CD14-positive monocyte (primary cell): ENCODE measurements around the gene OXER1. TPM values are rescaled to one million over a fixed set of nuclear protein-coding genes. Genes with fewer than 3 reads are reported as not detected.
A peak's percentile ranks its signal among the peaks of the same experiment; 100 is the strongest.

Experiments
- DNase-seq, 3 donors: peaks; one replicate each; pipeline ENCODE4 v3.0.0-alpha.2; 2011 to 2022
- H2AFZ ChIP-seq: 2 replicates; pipeline ENCODE4 v1.6.0; 2012; ENCODE audit warnings: mild to moderate bottlenecking, low read depth, low read length, inconsistent platforms; ENCODE audit not compliant: insufficient read depth, poor library complexity, severe bottlenecking
- H3K27ac ChIP-seq, 2 donors: 1 replicate in 1 of 2; 2 replicates in 1 of 2; pipeline ENCODE4 v1.5.1; 2012 to 2013; ENCODE audit warnings: low read length in 2 of 2, control low read depth in 1 of 2, inconsistent platforms in 1 of 2, low read depth in 1 of 2, mild to moderate bottlenecking in 1 of 2
- H3K27me3 ChIP-seq, 2 donors: one replicate each; pipeline versions ENCODE4 v1.6.0 to v1.6.1; 2011 to 2013; ENCODE audit warnings: low read length in 2 of 2; ENCODE audit not compliant: control insufficient read depth in 2 of 2, insufficient read depth in 2 of 2
- H3K36me3 ChIP-seq, 2 donors: replicated peaks in 1 of 2; 1 replicate in 1 of 2; 2 replicates in 1 of 2; pipeline versions ENCODE4 v1.5.1 to v1.6.1; 2012 to 2013; ENCODE audit warnings: low read length in 2 of 2, control low read depth in 1 of 2, inconsistent platforms in 1 of 2, mild to moderate bottlenecking in 1 of 2; ENCODE audit not compliant: insufficient read depth in 2 of 2, control insufficient read depth in 1 of 2
- H3K4me1 ChIP-seq, 2 donors: 1 replicate in 1 of 2; 2 replicates in 1 of 2; pipeline versions ENCODE4 v1.5.1 to v1.6.1; 2012 to 2013; ENCODE audit warnings: low read length in 2 of 2, control low read depth in 1 of 2, inconsistent platforms in 1 of 2, mild to moderate bottlenecking in 1 of 2, moderate library complexity in 1 of 2; ENCODE audit not compliant: insufficient read depth in 2 of 2, control insufficient read depth in 1 of 2
- H3K4me2 ChIP-seq: replicated peaks from 2 replicates; pipeline ENCODE3; 2012; ENCODE audit warnings: low read length, moderate library complexity, mild to moderate bottlenecking; ENCODE audit not compliant: poor library complexity, severe bottlenecking; ENCODE audit errors: extremely low read depth
- H3K4me3 ChIP-seq, 3 experiments: fragments of 200-600 bp in 1 of 3; sonication (generic) in 1 of 3; replicated peaks in 1 of 3; 1 replicate in 2 of 3; 2 replicates in 1 of 3; pipeline ENCODE4 v1.5.1; 2011 to 2013; ENCODE audit warnings: low read length in 3 of 3, mild to moderate bottlenecking in 3 of 3, control low read depth in 2 of 3, low read depth in 2 of 3, inconsistent platforms in 1 of 3, moderate library complexity in 1 of 3
- H3K79me2 ChIP-seq: 2 replicates; pipeline ENCODE4 v1.6.0; 2012; ENCODE audit warnings: mild to moderate bottlenecking, control low read depth, inconsistent platforms, low read length, moderate library complexity; ENCODE audit not compliant: insufficient read depth
- H3K9ac ChIP-seq: 2 replicates; pipeline ENCODE4 v1.6.0; 2017; ENCODE audit warnings: low read length, mild to moderate bottlenecking; ENCODE audit not compliant: insufficient read depth, poor library complexity, severe bottlenecking
- H3K9me3 ChIP-seq, 2 donors: replicated peaks in 1 of 2; 1 replicate in 1 of 2; 2 replicates in 1 of 2; pipeline versions ENCODE4 v1.5.1 to v1.6.1; 2012 to 2013; ENCODE audit warnings: low read length in 2 of 2, control low read depth in 1 of 2; ENCODE audit not compliant: control insufficient read depth in 1 of 2, insufficient read depth in 1 of 2
- H4K20me1 ChIP-seq: 2 replicates; pipeline ENCODE4 v1.6.0; 2012; ENCODE audit warnings: mild to moderate bottlenecking, low read length, control low read depth, moderate library complexity; ENCODE audit not compliant: insufficient read depth
- H3K27ac Mint-ChIP-seq, 7 donors: one replicate each; pipeline ENCODE4 v1.8.0; 2020; ENCODE audit warnings: mild to moderate bottlenecking in 7 of 7, mixed read lengths in 7 of 7, moderate library complexity in 6 of 7, inconsistent platforms in 2 of 7
- H3K27me3 Mint-ChIP-seq, 3 donors: one replicate each; pipeline ENCODE4 v1.8.0; 2021 to 2022; ENCODE audit warnings: low read depth in 3 of 3, mild to moderate bottlenecking in 3 of 3, mixed read lengths in 3 of 3, moderate library complexity in 3 of 3, inconsistent platforms in 1 of 3
- H3K36me3 Mint-ChIP-seq, 2 donors: one replicate each; pipeline ENCODE4 v1.8.0; 2020; ENCODE audit warnings: mixed read lengths in 2 of 2, inconsistent platforms in 1 of 2, mild to moderate bottlenecking in 1 of 2
- H3K4me1 Mint-ChIP-seq: one replicate; pipeline ENCODE4 v1.8.0; 2020; ENCODE audit warnings: mild to moderate bottlenecking, mixed read lengths
- H3K4me3 Mint-ChIP-seq, 2 donors: one replicate each; pipeline ENCODE4 v1.8.0; 2020; ENCODE audit warnings: mild to moderate bottlenecking in 2 of 2, mixed read lengths in 2 of 2, moderate library complexity in 1 of 2
- H3K9me3 Mint-ChIP-seq, 7 donors: one replicate each; pipeline ENCODE4 v1.8.0; 2020 to 2022; ENCODE audit warnings: mixed read lengths in 7 of 7, mild to moderate bottlenecking in 6 of 7, moderate library complexity in 6 of 7, inconsistent platforms in 2 of 7
- CTCF ChIP-seq: fragments of 200-600 bp; IDR thresholded peaks from one replicate; pipeline ENCODE4 v1.8.0; 2022; ENCODE audit warnings: antibody characterized with exemption, mild to moderate bottlenecking
- WGBS: methylation state at CpG from one replicate; pipeline ENCODE4 v1.1.5; 2013; ENCODE audit warnings: missing lambda C conversion rate; ENCODE audit not compliant: insufficient coverage; 5-methylcytosine and 5-hydroxymethylcytosine counted together
- intact Hi-C, 2 donors: fragments of 100-400 bp; cut with micrococcal nuclease; formaldehyde crosslinking; loops; one replicate each; pipeline versions ENCODE4 v1.15.0 to v1.15.1; 2023
- polyA plus RNA-seq, 3 donors: library from polyadenylated mRNA; depleted of rRNA in 1 of 3; unstranded in 2 of 3; stranded (reverse) in 1 of 3; fragments of 300-500 nt in 2 of 3; fragments of >200 nt in 1 of 3; fragmentation: Illumina TruSeq in 2 of 3; gene quantifications; 1 replicate in 2 of 3; 2 replicates in 1 of 3; pipeline ENCODE4 v1.2.3, GENCODE V29; 2012 to 2021

Gene OXER1
- polyA plus RNA-seq, 3 donors, result 3.8 to 13.3 (median 5.7) TPM

DNA sequence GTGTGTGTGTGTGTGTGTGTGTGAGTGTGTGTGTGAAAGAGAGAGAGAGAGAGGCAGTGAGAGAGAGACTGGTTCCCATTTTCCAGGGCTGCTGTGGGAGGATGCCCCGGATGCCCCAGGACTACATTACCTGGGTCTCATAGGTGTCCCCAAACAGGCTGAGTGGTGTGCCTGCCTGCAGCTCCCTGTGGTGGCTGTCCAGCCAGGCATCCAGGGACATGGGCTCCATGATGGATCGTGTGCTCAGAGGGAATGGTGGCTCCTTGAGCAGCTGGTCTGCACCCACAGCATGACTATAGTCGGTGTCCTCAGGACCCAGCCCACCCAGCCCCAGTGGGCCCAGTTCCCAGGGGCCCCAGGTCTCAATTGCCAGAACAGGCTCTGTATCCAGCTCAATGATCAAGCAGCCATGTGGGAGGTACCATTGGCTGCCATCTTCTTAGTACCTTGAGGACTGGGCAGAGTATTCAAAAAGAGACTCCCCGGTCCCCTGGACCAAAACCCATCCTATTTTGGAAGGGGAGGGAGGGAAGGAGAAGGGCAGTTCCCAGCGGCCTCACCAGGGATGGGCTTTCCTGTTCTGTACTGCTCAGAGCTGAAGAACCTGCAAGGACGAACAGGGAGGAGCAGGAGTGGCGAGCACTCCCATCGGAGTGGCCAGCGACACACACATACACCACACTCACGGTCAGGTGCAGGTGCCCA is 5.8 kb upstream of the OXER1 start:
- peak overlapping the region in 1 of 7 donors; percentile 14 for H3K27ac Mint-ChIP-seq
- intact Hi-C loops, result loop anchor here in 1 of 2 donors (10.0 kb wide), 1 partner anchor 255 kb away; no protein-coding TSS in a partner anchor

GRCh38 chr2:42768706-42769256 is 4.8 kb upstream of the OXER1 start:
- WGBS, result 100% methylated on average over 2 of the region's 3 CpGs
- peak overlapping the region in 5 of 7 donors; percentile 6 to 68 (median 34) for H3K27ac Mint-ChIP-seq
- H3K4me3 Mint-ChIP-seq, result no peak overlapping the region
- H3K4me1 ChIP-seq, result peaks cover 43 to 44% of the 10 kb centered on the region in 2 donors
- H3K9me3 ChIP-seq, result no peaks in the 10 kb centered on the region
- no peaks in the 10 kb centered on the region for H3K27me3 Mint-ChIP-seq
- peaks cover 37% of the 10 kb centered on the region for H3K4me1 Mint-ChIP-seq
- H3K4me3 ChIP-seq, result no peak overlapping the region
- H3K79me2 ChIP-seq, result no peaks in the 10 kb centered on the region
- H3K9ac ChIP-seq, result no peak overlapping the region
- H3K27ac ChIP-seq, result peak overlapping the region in 1 of 2 donors; percentile 11
- no peaks in the 10 kb centered on the region for H3K36me3 ChIP-seq
- H3K27me3 ChIP-seq, result no peaks in the 10 kb centered on the region
- H3K36me3 Mint-ChIP-seq, result peaks cover 3 to 7% of the 10 kb centered on the region in 2 donors
- DNase-seq, result no peak
- H3K9me3 Mint-ChIP-seq, result peaks cover 0 to 2% (median 0%) of the 10 kb centered on the region in 7 donors
- intact Hi-C loops, result no loop called here
- H4K20me1 ChIP-seq, result no peaks in the 10 kb centered on the region
- H2AFZ ChIP-seq, result no peak overlapping the region
- no peak overlapping the region for H3K4me2 ChIP-seq
- no peak for TF ChIP-seq CTCF

More for the DNA sequence above, 5.8 kb upstream of the OXER1 start:
- Histone ChIP-seq H2AFZ (no peak overlapping the region), H3K9ac (peak overlapping the region; percentile 9), H3K36me3 (no peaks in the 10 kb centered on the region), H3K9me3 (no peaks in the 10 kb centered on the region), H3K79me2 (no peaks in the 10 kb centered on the region), H3K27me3 (no peaks in the 10 kb centered on the region), H3K27ac (peak overlapping the region in 1 of 2 donors; percentile 65), H3K4me1 (peaks cover 34 to 35% of the 10 kb centered on the region in 2 donors), H4K20me1 (no peaks in the 10 kb centered on the region), H3K4me2 (no peak overlapping the region), H3K4me3 (no peak overlapping the region)
- H3K9me3 Mint-ChIP-seq, result peaks cover 0 to 2% (median 0%) of the 10 kb centered on the region in 7 donors
- peaks cover 3 to 7% of the 10 kb centered on the region in 2 donors for H3K36me3 Mint-ChIP-seq
- DNase-seq, result no peak
- no peak overlapping the region for H3K4me3 Mint-ChIP-seq
- 100% methylated on average over 6 of the region's 10 CpGs for WGBS
- H3K27me3 Mint-ChIP-seq, result peaks cover 0 to under 1% (median 0%) of the 10 kb centered on the region in 3 donors
- TF ChIP-seq CTCF, result no peak
- H3K4me1 Mint-ChIP-seq, result peaks cover 28% of the 10 kb centered on the region
